Spinal cord (tissue), 10 donors: ENCODE results near the gene CXCL12. TPM values are rescaled to one million over a fixed set of nuclear protein-coding genes. Genes with fewer than 3 reads are reported as not detected.

ENCODE experiments used
- DNase-seq, 6 donors: peaks; one replicate each; pipeline versions ENCODE4 v3.0.0 to v3.0.0-alpha.2; 2013 to 2015; ENCODE audit warnings: low spot score in 6 of 6, low read depth in 4 of 6
- H3K27ac ChIP-seq: one replicate; pipeline ENCODE4 v1.5.1; 2013; ENCODE audit warnings: low read depth, low read length, control low read depth
- H3K27me3 ChIP-seq: one replicate; pipeline ENCODE4 v1.6.1; 2013; ENCODE audit warnings: low read length; ENCODE audit not compliant: control insufficient read depth, insufficient read depth
- H3K36me3 ChIP-seq: one replicate; pipeline ENCODE4 v1.6.1; 2013; ENCODE audit warnings: low read length; ENCODE audit not compliant: control insufficient read depth, insufficient read depth
- H3K4me1 ChIP-seq: one replicate; pipeline ENCODE4 v1.6.1; 2013; ENCODE audit warnings: low read length; ENCODE audit not compliant: control insufficient read depth, insufficient read depth
- H3K4me3 ChIP-seq: one replicate; pipeline ENCODE4 v1.5.1; 2013; ENCODE audit warnings: low read depth, low read length, control low read depth
- H3K9me3 ChIP-seq: one replicate; pipeline ENCODE4 v1.6.1; 2013; ENCODE audit warnings: low read length; ENCODE audit not compliant: control insufficient read depth, insufficient read depth
- WGBS: methylation state at CpG from one replicate; pipeline ENCODE4 v1.1.5; 2013; ENCODE audit warnings: missing lambda C conversion rate; ENCODE audit not compliant: insufficient coverage; 5-methylcytosine and 5-hydroxymethylcytosine counted together
- polyA plus RNA-seq, 2 donors: library from polyadenylated mRNA; unstranded; fragments of 120-200 nt; gene quantifications; one replicate each; pipeline ENCODE4 v1.2.1, GENCODE V29; 2013; ENCODE audit not compliant: insufficient read length in 2 of 2
- total RNA-seq, 2 donors: library from RNA; depleted of rRNA in 1 of 2; stranded (reverse); fragments of 120-200 nt in 1 of 2; fragments of >200 nt in 1 of 2; gene quantifications; one replicate each; pipeline versions ENCODE4 v1.2.3 to v1.2.4, GENCODE V29; 2013 to 2014
- donor health status: healthy.

Gene CXCL12
- total and polyA plus RNA-seq, 4 donors: 90.1 to 152 (median 104) TPM

DNA sequence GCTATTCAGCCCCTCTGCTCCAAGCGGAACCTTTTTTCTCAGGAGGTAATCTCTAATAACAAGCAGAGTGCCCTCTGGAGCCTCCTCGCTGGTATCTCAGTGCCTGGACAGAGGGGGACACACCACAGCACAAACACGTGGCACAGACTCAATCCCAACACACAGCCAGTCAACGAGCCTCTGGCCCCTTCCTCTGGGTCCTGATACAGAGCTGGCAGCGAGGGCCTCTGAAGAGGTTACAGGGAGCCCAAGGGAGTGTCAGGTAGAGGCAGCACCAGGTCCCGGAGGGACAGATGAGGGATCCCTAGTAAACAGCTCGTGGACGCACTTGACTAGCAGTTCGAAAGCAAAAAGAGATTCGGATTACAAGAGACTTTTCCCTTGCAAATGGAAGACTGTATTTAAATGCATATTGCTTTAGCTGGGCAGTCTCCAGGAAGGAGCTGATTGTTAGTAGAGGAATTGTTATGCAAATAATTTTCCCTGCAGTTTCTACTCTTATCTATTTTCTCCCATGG, 14.1 kb downstream of the CXCL12 start:
- no peaks in the 10 kb centered on the region for H3K27me3 ChIP-seq
- WGBS: 27% methylated on average over 6 of the region's 10 CpGs
- no peak overlapping the region for H3K27ac ChIP-seq
- H3K4me1 ChIP-seq: peaks cover 8% of the 10 kb centered on the region
- H3K4me3 ChIP-seq: no peak overlapping the region
- DNase-seq: no peak
- H3K9me3 ChIP-seq: no peaks in the 10 kb centered on the region
- H3K36me3 ChIP-seq: peaks cover 19% of the 10 kb centered on the region

DNA sequence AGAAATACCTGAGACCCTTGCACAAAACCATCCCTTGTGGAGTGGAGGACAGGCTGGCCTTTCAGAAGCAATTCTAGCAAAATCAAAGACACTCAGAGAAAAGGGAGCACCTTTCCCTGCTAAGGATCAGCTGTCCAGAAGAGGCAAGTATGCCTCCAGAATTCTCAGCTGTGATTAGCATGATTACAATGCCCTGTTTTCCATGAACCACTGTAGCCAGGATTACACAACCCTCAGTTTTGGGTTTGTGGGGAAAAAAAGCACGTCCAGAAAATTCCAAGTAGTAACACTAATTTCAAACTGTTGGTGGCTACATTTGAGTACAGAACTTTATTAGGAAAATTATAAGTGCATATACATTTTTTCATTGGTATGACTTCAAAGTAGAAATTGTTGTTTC, 15.0 kb downstream of the CXCL12 start:
- H3K4me3 ChIP-seq: no peak overlapping the region
- H3K36me3 ChIP-seq: peaks cover 15% of the 10 kb centered on the region
- no peaks in the 10 kb centered on the region for H3K9me3 ChIP-seq
- peaks cover 8% of the 10 kb centered on the region for H3K4me1 ChIP-seq
- no peak overlapping the region for H3K27ac ChIP-seq
- no CpG with 5 or more reads among the region's 1 CpG for WGBS
- no peak for DNase-seq
- H3K27me3 ChIP-seq: no peaks in the 10 kb centered on the region

DNA sequence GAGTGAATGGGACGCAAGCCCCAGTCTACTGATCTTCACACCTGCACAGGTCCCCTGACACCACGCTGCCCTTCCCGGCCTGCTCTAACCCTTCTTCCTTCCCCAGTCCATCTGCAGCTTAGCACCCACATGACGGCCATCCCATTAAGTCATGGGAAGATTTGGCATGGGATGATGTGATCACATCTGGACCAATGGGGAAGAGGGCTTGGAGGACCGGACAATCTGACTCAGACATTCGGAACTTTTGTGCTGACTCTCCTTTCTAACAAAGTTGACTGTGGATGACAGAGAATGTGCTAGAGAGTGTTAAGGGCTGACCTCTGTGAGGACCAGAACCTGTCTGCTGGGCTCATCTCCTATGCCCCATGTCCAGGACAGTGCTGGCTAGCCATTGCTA, 15.6 kb downstream of the CXCL12 start:
- no peaks in the 10 kb centered on the region for H3K27me3 ChIP-seq
- H3K4me1 ChIP-seq: peaks cover 8% of the 10 kb centered on the region
- no peak for DNase-seq
- no peaks in the 10 kb centered on the region for H3K9me3 ChIP-seq
- H3K27ac ChIP-seq: no peak overlapping the region
- H3K4me3 ChIP-seq: no peak overlapping the region
- peaks cover 15% of the 10 kb centered on the region for H3K36me3 ChIP-seq
- WGBS: 94% methylated on average over 4 of the region's 6 CpGs

DNA sequence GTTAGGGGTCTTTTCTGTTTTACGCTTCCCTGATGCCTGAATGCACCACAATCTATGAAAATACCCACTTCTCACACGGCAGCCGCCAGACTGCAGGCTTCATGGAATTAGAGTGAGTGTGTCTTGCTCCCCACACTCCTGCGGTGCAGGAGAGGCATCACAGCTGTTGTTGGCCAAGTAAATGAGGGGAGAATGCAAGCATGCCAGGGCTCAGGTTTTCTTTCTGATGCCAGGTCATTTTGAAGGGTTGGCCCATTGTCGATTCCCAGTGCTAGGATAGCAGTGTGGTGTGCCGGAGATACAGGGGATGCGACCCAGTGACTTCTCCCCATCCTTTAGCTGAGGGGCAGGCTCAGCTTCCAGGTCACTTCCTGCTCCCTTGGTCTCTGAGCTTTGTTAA, 16.3 kb downstream of the CXCL12 start:
- DNase-seq: no peak
- Histone ChIP-seq H3K27ac (no peak overlapping the region), H3K4me3 (no peak overlapping the region), H3K9me3 (no peaks in the 10 kb centered on the region), H3K36me3 (peaks cover 10% of the 10 kb centered on the region), H3K27me3 (no peaks in the 10 kb centered on the region), H3K4me1 (peaks cover 6% of the 10 kb centered on the region)
- 60% methylated on average over 1 of the region's 7 CpGs for WGBS

DNA sequence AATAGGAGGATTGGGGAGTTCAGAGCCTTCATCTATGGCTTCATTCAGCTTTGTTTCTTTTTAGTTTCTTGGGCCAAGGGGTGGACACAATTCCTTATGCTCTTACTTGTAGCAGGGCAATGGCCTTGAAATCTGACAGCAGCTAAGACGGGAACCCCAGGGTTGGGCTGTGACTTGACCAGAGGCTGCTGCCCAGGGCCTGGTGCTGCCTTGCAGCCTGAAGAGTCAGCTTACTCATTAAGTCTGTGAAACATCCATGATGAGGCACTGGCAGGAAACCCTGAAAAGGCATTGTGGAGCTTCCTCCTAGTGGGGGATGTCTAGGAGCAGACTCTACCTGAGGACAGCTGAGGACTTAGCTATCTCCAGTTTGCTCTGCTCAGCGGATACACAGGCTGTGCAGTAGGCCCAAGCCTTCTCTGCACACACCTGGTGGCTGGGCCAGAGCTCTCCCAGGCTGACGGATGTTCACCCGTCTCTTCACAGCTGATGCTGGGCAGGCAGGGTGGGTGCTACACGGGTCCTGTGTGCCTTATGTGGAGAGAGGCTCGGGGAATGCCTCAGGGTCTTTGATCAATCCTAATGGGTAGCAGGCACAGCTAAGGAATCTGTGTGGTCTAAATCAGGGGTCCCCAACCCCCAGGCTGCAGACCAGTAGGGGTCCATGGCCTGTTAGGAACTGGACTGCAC, 17.8 kb downstream of the CXCL12 start:
- H3K36me3 ChIP-seq: no peaks in the 10 kb centered on the region
- no peak for DNase-seq

DNA sequence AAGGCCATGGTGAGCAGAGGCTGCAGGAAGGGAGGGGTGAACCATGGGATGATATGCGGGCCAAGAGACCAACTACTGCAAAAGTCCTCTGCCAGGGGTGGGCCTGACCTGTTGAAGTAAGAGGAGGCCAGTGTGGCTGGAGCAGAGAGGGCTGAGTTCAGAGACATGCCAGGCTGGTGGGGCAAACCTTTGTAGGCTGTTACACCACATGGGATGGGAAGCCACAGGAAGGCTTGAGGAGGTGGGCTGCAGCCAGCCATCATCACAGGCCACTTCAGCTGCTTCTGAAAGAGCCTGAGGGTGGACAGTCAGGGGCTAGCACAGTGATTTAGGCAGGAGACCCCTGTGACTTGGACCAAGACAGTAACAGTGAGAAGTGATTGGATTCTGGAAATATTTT, 20.3 kb downstream of the CXCL12 start:
- H3K9me3 ChIP-seq: no peaks in the 10 kb centered on the region
- no peak for DNase-seq
- no peaks in the 10 kb centered on the region for H3K36me3 ChIP-seq
- no peaks in the 10 kb centered on the region for H3K4me1 ChIP-seq
- H3K27ac ChIP-seq: no peak overlapping the region
- H3K27me3 ChIP-seq: no peaks in the 10 kb centered on the region
- 86% methylated on average over 1 of the region's 1 CpG for WGBS
- H3K4me3 ChIP-seq: no peak overlapping the region

More for the DNA sequence above, 17.8 kb downstream of the CXCL12 start:
- Histone ChIP-seq H3K27me3 (no peaks in the 10 kb centered on the region), H3K9me3 (no peaks in the 10 kb centered on the region), H3K27ac (no peak overlapping the region), H3K4me3 (no peak overlapping the region), H3K4me1 (peaks cover 6% of the 10 kb centered on the region)
- 84% methylated on average over 6 of the region's 6 CpGs for WGBS

DNA sequence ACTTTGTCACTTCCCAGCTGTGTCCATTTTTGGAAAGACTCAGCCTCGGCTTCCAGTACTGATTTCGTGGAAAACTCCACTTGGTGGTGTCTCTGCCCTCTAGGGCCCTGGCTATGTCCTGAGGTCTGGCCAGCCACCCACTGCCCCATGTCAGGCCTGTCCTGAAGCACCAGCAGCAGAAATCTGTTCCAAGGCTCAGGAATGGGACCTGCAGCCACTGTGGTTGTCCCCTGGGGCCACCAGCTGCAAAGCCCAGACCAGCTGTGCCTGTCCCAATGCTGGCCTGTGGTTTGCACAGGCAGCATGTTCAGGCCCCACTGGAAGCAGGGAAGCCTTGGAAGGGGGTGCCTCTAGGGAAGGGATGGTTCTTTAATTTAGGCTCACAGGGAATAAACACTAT, 21.2 kb downstream of the CXCL12 start:
- DNase-seq: no peak
- H3K27ac ChIP-seq: no peak overlapping the region
- no peak overlapping the region for H3K4me3 ChIP-seq
- H3K9me3 ChIP-seq: no peaks in the 10 kb centered on the region
- no peaks in the 10 kb centered on the region for H3K36me3 ChIP-seq
- whole genome bisulfite sequencing: 94% methylated on average over 2 of the region's 2 CpGs
- no peaks in the 10 kb centered on the region for H3K4me1 ChIP-seq
- no peaks in the 10 kb centered on the region for H3K27me3 ChIP-seq

DNA sequence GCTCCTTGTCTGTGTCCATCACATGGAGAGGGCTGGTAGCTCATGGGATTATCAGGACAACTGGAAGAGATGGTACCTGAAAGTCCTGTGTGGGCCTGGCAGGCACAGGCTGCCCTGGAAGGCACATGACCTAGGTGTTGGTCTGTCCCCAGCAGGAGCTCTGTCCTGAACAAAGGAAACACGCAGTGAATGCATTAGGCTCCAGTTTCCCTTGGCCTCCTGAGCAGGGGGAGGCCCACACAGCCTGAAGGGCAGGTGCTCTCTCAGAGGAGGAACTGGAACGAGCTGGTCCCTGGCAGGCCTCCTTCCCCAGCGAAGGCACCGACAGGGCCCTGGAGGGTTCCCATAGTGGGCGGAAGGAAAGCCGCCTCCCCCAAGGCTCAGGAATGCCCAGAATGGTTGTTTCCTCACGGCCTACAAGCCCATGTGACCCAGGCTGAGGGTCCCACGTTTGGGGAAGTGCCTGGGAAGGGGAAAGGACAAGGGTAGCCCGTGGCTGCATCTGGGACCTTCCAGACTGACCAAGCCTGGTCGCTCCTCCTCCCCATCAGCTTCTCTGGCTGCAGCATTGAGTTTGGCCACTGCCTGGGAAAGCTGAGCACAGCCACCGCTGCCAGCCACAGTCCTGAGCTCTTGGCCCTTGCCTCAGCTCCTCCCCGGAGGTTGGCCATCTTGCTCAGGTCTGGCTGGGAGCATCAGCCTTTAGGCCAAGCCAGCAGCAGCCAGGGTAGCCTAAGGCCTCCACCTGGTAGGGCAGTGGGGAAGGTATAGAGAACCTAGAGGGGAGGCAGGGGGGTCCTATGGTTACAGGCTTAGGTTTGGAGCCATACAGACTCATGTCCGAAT, 21.8 kb downstream of the CXCL12 start:
- Histone ChIP-seq H3K36me3 (no peaks in the 10 kb centered on the region), H3K27me3 (no peaks in the 10 kb centered on the region), H3K9me3 (no peaks in the 10 kb centered on the region), H3K27ac (no peak overlapping the region), H3K4me3 (no peak overlapping the region), H3K4me1 (peaks cover 4% of the 10 kb centered on the region)
- WGBS: 81% methylated on average over 13 of the region's 13 CpGs
- DNase-seq: no peak

DNA sequence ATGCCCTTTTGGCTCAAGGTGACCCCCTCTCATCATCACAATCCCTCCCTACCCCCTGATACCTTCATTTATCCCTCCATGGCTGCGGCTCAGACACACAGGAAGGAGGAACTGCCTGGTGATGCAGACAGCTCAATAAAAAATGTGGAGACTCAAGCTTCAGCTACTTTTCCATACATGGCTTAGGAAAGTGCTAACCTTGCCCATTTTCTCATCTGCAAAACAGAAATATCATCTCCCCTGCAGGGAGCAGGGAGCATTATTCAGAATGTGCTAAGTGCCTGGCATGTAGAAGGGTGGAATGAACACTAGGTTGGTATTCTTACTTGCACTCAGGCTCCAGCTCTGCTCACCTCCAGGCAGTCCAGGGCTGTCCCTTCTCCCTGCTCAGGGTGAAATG, 23.8 kb downstream of the CXCL12 start:
- H3K9me3 ChIP-seq: no peaks in the 10 kb centered on the region
- H3K4me3 ChIP-seq: no peak overlapping the region
- H3K27ac ChIP-seq: no peak overlapping the region
- 44% methylated on average over 1 of the region's 1 CpG for WGBS
- no peaks in the 10 kb centered on the region for H3K27me3 ChIP-seq
- H3K36me3 ChIP-seq: no peaks in the 10 kb centered on the region
- peaks cover 19% of the 10 kb centered on the region for H3K4me1 ChIP-seq
- no peak for DNase-seq
